ENCODE data around the gene ZNF358.

ZNF358 gene

DNA sequence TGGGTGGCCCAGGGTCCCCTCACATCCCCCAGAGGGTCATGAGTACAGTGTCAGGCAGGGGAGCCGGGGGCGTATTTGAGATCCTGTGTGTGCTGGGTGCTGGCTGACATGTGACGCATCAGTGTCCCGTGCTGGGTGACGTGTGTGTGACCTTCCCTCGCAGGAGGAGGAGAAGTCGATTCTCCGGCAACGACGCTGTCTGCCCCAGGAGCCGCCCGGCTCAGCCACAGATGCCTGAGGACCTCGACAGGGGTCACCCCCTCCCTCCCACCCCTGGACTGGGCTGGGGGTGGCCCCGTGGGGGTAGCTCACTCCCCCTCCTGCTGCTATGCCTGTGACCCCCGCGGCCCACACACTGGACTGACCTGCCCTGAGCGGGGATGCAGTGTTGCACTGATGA, 45.4 kb downstream of the ZNF358 start:
- H3K4me1 ChIP-seq (ENCODE audit: low read length): no peaks in the 10 kb centered on the region
- no peak for DNase-seq
- no peak overlapping the region for H3K9ac ChIP-seq (ENCODE audit: low read length)
- no peaks in the 10 kb centered on the region for H4K20me1 ChIP-seq (ENCODE audit: insufficient read depth, low read length)
- no peak overlapping the region for H3K4me2 ChIP-seq (ENCODE audit: low read depth, low read length)
- no peak overlapping the region for H3K27ac ChIP-seq (ENCODE audit: low read length)
- no peak for TF ChIP-seq EZH2 (optimal IDR thresholded peaks at IDR 0.05; ENCODE audit: low read depth, low read length)
- TF ChIP-seq, protein P1, sequence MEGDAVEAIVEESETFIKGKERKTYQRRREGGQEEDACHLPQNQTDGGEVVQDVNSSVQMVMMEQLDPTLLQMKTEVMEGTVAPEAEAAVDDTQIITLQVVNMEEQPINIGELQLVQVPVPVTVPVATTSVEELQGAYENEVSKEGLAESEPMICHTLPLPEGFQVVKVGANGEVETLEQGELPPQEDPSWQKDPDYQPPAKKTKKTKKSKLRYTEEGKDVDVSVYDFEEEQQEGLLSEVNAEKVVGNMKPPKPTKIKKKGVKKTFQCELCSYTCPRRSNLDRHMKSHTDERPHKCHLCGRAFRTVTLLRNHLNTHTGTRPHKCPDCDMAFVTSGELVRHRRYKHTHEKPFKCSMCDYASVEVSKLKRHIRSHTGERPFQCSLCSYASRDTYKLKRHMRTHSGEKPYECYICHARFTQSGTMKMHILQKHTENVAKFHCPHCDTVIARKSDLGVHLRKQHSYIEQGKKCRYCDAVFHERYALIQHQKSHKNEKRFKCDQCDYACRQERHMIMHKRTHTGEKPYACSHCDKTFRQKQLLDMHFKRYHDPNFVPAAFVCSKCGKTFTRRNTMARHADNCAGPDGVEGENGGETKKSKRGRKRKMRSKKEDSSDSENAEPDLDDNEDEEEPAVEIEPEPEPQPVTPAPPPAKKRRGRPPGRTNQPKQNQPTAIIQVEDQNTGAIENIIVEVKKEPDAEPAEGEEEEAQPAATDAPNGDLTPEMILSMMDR (IDR thresholded peaks at IDR 0.05; ENCODE audit: low read length): no peak
- TF ChIP-seq EZH2phosphoT487 (IDR thresholded peaks at IDR 0.05; ENCODE audit: low read length): no peak
- H3K36me3 ChIP-seq (replicated peaks; ENCODE audit: insufficient read depth, low read length): no peaks in the 10 kb centered on the region
- peaks cover 22% of the 10 kb centered on the region for H3K27me3 ChIP-seq (replicated peaks; ENCODE audit: insufficient read depth, low read length)
- H3K79me2 ChIP-seq (ENCODE audit: low read length): no peaks in the 10 kb centered on the region
- no peaks in the 10 kb centered on the region for H3K9me2 ChIP-seq (replicated peaks; ENCODE audit: insufficient read depth, low read length)
- H3K9me3 ChIP-seq (replicated peaks; ENCODE audit: insufficient read depth, low read length): no peaks in the 10 kb centered on the region
- no peak overlapping the region for H2AFZ ChIP-seq (ENCODE audit: low read length)
- no peaks in the 10 kb centered on the region for H3F3A ChIP-seq (ENCODE audit: insufficient read depth, low read length)
- H3K4me3 ChIP-seq (ENCODE audit: low read length): no peak overlapping the region

DNA sequence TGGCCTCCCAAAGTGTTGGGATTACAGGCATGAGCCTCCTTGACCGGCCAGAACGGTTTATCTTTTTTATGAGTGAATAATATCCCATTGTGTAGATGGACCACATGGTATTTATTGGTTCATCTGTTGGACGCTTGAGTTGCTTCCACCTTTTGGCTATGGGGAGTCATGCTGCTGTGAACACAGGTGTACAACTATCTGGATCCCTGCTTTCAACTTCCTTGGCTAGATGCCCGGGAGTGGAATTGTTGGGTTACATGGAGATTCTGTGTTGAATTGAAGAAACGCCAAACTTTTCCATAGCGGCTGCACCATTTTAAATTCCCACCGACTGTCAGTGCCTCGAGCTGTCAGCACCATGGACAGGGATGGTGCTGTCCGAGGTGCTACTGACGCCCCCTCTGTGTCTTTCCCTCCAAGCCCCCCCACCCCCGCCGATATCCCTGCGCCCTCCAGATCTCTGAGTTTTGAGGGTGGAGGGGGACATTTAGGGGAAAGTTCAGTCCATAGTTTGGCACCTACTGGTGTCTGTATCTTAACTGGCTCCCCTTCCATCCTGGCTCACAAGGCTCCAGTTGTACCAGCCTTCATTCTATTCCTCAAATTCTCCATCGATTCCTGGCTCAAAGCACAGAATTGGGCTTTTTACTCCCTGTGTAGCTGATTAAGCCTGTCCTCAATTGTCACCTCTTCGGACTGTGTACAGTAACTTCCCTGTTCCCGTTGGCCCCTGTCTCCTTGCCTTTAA, 46.9 kb downstream of the ZNF358 start:
- H3K36me3 ChIP-seq (replicated peaks; ENCODE audit: insufficient read depth, low read length): no peaks in the 10 kb centered on the region

GRCh38 chr19:7564866-7565265, 49.0 kb downstream of the ZNF358 start:
- Histone ChIP-seq H3F3A (ENCODE audit: insufficient read depth, low read length) (no peaks in the 10 kb centered on the region), H3K4me2 (ENCODE audit: low read depth, low read length) (no peak overlapping the region), H3K9ac (ENCODE audit: low read length) (no peak overlapping the region), H3K4me1 (ENCODE audit: low read length) (no peaks in the 10 kb centered on the region), H4K20me1 (ENCODE audit: insufficient read depth, low read length) (no peaks in the 10 kb centered on the region), H2AFZ (ENCODE audit: low read length) (no peak overlapping the region), H3K36me3 (replicated peaks; ENCODE audit: insufficient read depth, low read length) (no peaks in the 10 kb centered on the region), H3K4me3 (ENCODE audit: low read length) (no peak overlapping the region), H3K27ac (ENCODE audit: low read length) (no peak overlapping the region), H3K79me2 (ENCODE audit: low read length) (no peaks in the 10 kb centered on the region), H3K9me3 (replicated peaks; ENCODE audit: insufficient read depth, low read length) (no peaks in the 10 kb centered on the region), H3K9me2 (replicated peaks; ENCODE audit: insufficient read depth, low read length) (no peaks in the 10 kb centered on the region), H3K27me3 (replicated peaks; ENCODE audit: insufficient read depth, low read length) (peaks cover 47% of the 10 kb centered on the region)
- DNase-seq: no peak
- TF ChIP-seq, protein P1 (IDR thresholded peaks at IDR 0.05; ENCODE audit: low read length): no peak
- TF ChIP-seq EZH2 (optimal IDR thresholded peaks at IDR 0.05; ENCODE audit: low read depth, low read length) (no peak), EZH2phosphoT487 (IDR thresholded peaks at IDR 0.05; ENCODE audit: low read length) (no peak)

More for the DNA sequence above, 46.9 kb downstream of the ZNF358 start:
- Histone ChIP-seq H3K27ac (ENCODE audit: low read length) (no peak overlapping the region), H3K9ac (ENCODE audit: low read length) (no peak overlapping the region), H3K9me2 (replicated peaks; ENCODE audit: insufficient read depth, low read length) (no peaks in the 10 kb centered on the region), H3K79me2 (ENCODE audit: low read length) (no peaks in the 10 kb centered on the region), H3K4me1 (ENCODE audit: low read length) (no peaks in the 10 kb centered on the region), H2AFZ (ENCODE audit: low read length) (no peak overlapping the region), H3F3A (ENCODE audit: insufficient read depth, low read length) (no peaks in the 10 kb centered on the region), H4K20me1 (ENCODE audit: insufficient read depth, low read length) (no peaks in the 10 kb centered on the region), H3K27me3 (replicated peaks; ENCODE audit: insufficient read depth, low read length) (peaks cover 35% of the 10 kb centered on the region), H3K4me3 (ENCODE audit: low read length) (no peak overlapping the region), H3K9me3 (replicated peaks; ENCODE audit: insufficient read depth, low read length) (no peaks in the 10 kb centered on the region), H3K4me2 (ENCODE audit: low read depth, low read length) (no peak overlapping the region)
- no peak for DNase-seq
- TF ChIP-seq EZH2 (optimal IDR thresholded peaks at IDR 0.05; ENCODE audit: low read depth, low read length) (no peak), EZH2phosphoT487 (IDR thresholded peaks at IDR 0.05; ENCODE audit: low read length) (no peak)
- TF ChIP-seq, protein P1 (IDR thresholded peaks at IDR 0.05; ENCODE audit: low read length): no peak
